ENCODE data around the gene ASPDH. TPM values are rescaled to one million over a fixed set of nuclear protein-coding genes. Genes with fewer than 3 reads are reported as not detected.
"Not testable (repeated sequence)": the region's sequence is repeated elsewhere in the genome, so short reads cannot be mapped to it uniquely, and the experiment has no call there.

The ASPDH gene
- total and polyA plus RNA-seq, 8 donors: 0.74 to 2.6 (median 1.3) TPM; not detected in 2

DNA sequence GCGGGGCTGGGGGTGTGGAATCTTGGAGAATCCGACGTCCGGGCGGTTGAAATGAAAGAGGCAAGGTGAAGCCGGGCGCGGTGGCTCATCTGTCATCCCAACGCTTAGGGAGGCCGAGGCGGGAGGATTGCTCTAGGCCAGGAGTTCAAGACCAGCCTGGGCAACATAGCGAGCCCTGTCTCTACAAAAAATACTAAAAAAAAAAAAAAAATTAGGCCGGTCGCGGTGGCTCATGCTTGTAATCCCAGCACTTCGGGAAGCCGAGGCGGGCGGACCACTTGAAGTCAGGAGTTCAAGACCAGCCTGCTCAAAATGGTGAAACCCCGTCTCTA is 36.8 kb downstream of the ASPDH start:
- intact Hi-C loops (cut with DNase I): no loop called here
- Histone ChIP-seq H3K36me3 (peaks cover 0 to 38% of the 10 kb centered on the region in 2 donors), H3K9me3 (no peaks in the 10 kb centered on the region), H3K4me1 (peaks cover 9 to 18% of the 10 kb centered on the region in 2 donors), H3K27ac (peak overlapping the region in 1 of 2 donors; percentile 82), H3K4me3 (peak overlapping the region; percentile 91 to 98), H3K27me3 (no peaks in the 10 kb centered on the region)
- peak in 1 of 4 donors; percentile 89 for DNase-seq
- TF ChIP-seq, protein P1, sequence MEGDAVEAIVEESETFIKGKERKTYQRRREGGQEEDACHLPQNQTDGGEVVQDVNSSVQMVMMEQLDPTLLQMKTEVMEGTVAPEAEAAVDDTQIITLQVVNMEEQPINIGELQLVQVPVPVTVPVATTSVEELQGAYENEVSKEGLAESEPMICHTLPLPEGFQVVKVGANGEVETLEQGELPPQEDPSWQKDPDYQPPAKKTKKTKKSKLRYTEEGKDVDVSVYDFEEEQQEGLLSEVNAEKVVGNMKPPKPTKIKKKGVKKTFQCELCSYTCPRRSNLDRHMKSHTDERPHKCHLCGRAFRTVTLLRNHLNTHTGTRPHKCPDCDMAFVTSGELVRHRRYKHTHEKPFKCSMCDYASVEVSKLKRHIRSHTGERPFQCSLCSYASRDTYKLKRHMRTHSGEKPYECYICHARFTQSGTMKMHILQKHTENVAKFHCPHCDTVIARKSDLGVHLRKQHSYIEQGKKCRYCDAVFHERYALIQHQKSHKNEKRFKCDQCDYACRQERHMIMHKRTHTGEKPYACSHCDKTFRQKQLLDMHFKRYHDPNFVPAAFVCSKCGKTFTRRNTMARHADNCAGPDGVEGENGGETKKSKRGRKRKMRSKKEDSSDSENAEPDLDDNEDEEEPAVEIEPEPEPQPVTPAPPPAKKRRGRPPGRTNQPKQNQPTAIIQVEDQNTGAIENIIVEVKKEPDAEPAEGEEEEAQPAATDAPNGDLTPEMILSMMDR (IDR thresholded peaks at IDR 0.05): no peak
- ATAC-seq: no peak

DNA sequence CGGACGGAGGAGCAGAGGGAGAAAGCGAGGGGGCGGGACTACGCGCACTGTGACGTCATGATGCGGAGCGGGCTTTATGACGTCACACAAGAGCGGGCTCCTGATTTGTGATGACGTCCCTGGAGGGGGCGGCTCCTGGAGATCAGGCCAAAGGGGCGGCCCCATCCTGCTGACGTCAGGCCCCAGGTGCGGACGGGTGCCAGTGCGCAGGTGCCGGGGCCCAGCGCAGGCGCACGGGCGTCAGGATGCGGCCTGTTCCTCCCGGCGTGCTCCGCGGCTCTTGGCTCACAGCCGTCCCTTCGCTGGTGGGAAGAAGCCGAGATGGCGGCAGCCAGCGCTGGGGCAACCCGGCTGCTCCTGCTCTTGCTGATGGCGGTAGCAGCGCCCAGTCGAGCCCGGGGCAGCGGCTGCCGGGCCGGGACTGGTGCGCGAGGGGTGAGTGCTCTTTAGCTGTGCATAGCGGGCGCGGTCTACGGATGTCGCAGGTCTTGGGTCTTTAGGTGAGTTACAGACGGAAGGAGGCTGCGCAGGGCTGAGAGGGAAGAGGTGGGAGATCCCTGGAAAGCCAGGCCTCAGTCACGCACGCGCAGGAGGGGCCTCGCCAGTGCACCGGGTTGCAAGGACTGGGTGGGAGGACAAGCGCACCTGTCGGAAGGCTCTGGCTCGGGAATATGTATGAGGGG is 37.3 kb downstream of the ASPDH start, which contains the start of the genes EMC10 and GARIN5A:
Gene EMC10, plus strand, starts transcription at position 284 of the 683 bp plus-strand sequence. Its CDS starts 38 bp downstream, at position 322.
Gene GARIN5A, minus strand, starts transcription at position 625 of the 683 bp plus-strand sequence. Its CDS starts 460 bp downstream, at position 165.
- Histone ChIP-seq H3K4me1 (peaks cover 9 to 18% of the 10 kb centered on the region in 2 donors), H3K9me3 (no peaks in the 10 kb centered on the region), H3K36me3 (peaks cover 0 to 33% of the 10 kb centered on the region in 2 donors), H3K27me3 (no peaks in the 10 kb centered on the region), H3K4me3 (peak within 1 kb of the TSS; percentile 91 to 98), H3K27ac (peak within 1 kb of the TSS; percentile 70 to 82)
- peak; percentile 95 for ATAC-seq
- DNase-seq: peak; percentile 89 to 96 (median 92)
- intact Hi-C loops (cut with DNase I): no loop called here
- TF ChIP-seq, protein P1 (IDR thresholded peaks at IDR 0.05): no peak

DNA sequence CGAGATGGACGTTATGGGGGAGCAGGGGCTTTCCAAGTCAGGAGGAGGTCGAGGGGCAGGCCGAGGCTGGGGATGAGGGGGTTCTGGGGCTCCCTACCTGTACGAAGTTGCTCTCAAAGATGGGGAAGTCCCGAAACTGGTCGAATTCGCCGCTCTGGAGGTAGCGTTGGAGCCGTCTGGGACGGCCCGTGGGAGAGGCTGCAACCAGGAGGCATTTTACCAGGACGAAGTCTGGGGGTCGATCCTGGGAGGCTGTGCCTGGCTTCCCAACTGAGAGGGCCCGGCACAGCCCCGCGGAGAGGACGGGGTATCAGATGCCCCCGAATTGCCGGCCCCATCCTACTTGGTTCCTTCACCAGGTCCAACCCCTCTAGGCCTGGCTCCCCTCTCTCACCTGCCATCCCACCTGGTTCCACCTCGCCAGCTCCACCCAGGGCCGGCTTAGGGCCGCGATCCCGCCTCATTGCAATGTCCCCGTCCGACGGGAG is 37.9 kb downstream of the ASPDH start:
- peaks cover 0 to 27% of the 10 kb centered on the region in 2 donors for H3K36me3 ChIP-seq
- peaks cover 9 to 18% of the 10 kb centered on the region in 2 donors for H3K4me1 ChIP-seq
- DNase-seq (no peak), ATAC-seq (no peak)
- TF ChIP-seq, protein P1 (IDR thresholded peaks at IDR 0.05): no peak
- no peaks in the 10 kb centered on the region for H3K9me3 ChIP-seq
- peak overlapping the region; percentile 91 to 98 for H3K4me3 ChIP-seq
- intact Hi-C loops (cut with DNase I): no loop called here
- H3K27ac ChIP-seq: peak overlapping the region in 1 of 2 donors; percentile 82
- no peaks in the 10 kb centered on the region for H3K27me3 ChIP-seq

DNA sequence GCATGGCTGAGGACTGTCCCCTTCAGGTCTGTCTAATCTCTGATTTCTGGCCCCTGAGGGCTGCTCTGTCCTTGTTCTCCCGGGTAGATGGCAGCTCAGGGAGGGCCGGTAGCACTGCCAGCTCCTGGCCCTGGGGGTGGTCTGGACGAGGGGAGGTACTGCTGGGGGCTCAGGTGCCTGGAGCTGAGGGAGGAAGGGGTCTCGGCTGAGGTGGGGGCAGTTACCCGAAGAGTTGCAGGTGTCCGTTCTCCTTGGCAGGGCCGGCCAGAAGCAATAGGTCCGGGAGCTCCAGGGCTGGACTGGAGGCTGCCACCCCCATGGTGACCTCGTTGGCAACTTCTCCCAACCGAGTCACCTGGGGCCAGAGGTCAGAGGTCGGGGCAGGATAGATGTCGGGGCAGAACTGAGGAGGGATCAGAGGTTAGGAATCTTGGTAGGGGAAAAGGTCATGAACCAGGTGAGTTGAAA is 38.6 kb downstream of the ASPDH start:
- TF ChIP-seq, protein P1 (IDR thresholded peaks at IDR 0.05): no peak
- intact Hi-C loops (cut with DNase I): no loop called here
- peak in 1 of 4 donors; percentile 50 for DNase-seq

DNA sequence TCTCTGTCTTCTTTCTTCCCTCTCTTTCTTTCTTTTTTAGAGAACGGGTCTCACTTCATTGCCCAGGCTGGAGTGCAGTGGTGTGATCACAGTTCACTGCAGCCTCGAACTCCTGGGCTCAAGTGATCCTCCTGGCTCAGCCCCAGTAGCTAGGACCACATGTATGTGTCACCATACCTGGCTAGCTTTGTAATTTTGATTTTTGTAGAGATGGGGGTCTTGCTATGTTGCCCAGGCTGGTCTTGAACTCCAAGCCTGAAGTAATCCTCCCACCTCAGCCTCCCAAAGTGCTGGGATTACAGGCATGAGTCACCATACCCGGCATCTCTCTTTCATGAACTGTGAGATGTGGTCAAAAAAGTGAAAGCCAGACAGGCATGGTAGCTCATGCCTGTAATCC is 40.4 kb downstream of the ASPDH start:
- intact Hi-C loops (cut with DNase I): not testable (repeated sequence)

More for the DNA sequence above, 38.6 kb downstream of the ASPDH start:
- Histone ChIP-seq H3K27ac (no peak overlapping the region), H3K4me1 (peaks cover 9 to 18% of the 10 kb centered on the region in 2 donors), H3K36me3 (peaks cover 0 to 20% of the 10 kb centered on the region in 2 donors), H3K9me3 (no peaks in the 10 kb centered on the region), H3K27me3 (no peaks in the 10 kb centered on the region), H3K4me3 (no peak overlapping the region)
- no peak for ATAC-seq

More for the DNA sequence above, 40.4 kb downstream of the ASPDH start:
- not testable (repeated sequence) for H3K9me3 ChIP-seq, DNase-seq, H3K27me3 ChIP-seq, H3K4me3 ChIP-seq, ATAC-seq, H3K27ac ChIP-seq, H3K36me3 ChIP-seq
- peaks cover 9 to 16% of the 10 kb centered on the region in 2 donors for H3K4me1 ChIP-seq
